ENCODE measurements around the gene PTPN7.
A peak's percentile ranks its signal among the peaks of the same experiment; 100 is the strongest.
"Not testable (repeated sequence)": the region's sequence is repeated elsewhere in the genome, so short reads cannot be mapped to it uniquely, and the experiment has no call there.

Gene PTPN7

GRCh38 chr1:202127836-202128622, 32.4 kb downstream of the PTPN7 start:
- no peak for DNase-seq

DNA sequence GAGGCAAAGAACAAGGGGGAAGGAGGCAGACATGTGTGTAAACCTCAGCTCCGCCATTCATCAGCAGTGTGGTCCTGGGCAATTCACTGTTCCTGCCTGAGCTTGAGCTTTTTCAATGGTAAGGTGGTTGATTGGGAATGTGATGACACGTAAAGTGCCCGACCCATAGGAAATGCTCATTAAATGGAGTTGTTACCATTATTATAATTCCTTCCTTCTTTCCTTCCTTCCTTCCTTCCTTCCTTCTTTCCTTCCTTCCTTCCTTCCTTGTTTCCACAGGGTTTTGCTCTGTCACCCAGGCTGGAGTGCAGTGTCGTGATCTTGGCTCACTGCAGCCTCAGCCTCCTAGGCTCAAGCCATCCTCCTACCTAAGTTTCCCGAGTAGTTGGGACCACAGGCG, 33.3 kb downstream of the PTPN7 start:
- DNase-seq, result no peak

GRCh38 chr1:202126426-202126825, 34.0 kb downstream of the PTPN7 start:
- DNase-seq, result no peak

GRCh38 chr1:202125611-202126010, 34.8 kb downstream of the PTPN7 start:
- no peak for DNase-seq

GRCh38 chr1:202124142-202124541, 36.3 kb downstream of the PTPN7 start:
- DNase-seq, result no peak

DNA sequence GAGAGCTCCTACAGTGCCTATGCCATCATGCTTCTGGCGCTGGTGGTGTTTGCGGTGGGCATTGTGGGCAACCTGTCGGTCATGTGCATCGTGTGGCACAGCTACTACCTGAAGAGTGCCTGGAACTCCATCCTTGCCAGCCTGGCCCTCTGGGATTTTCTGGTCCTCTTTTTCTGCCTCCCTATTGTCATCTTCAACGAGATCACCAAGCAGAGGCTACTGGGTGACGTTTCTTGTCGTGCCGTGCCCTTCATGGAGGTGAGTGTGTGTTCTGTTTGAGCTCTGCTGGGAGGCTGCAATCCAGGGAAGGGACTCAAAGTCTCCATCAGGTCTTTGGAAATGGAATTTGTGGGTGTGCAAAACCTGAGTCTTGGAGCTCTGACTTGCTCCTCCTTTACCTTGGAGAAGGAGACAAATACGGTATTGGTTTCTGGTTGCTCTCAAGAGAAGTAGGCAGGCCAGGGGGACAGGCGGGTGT, 37.0 kb downstream of the PTPN7 start:
- DNase-seq, result no peak

GRCh38 chr1:202122639-202123335, 37.6 kb downstream of the PTPN7 start, which contains the start of gene GPR37L1:
GPR37L1 (plus strand) TSS chr1:202122917; CDS start chr1:202122964, 47 bp downstream.
- DNase-seq, result no peak

GRCh38 chr1:202121006-202121405, 39.4 kb downstream of the PTPN7 start:
- DNase-seq, result no peak

- no peak for DNase-seq
These were observed 42.5 kb downstream of the PTPN7 start for GRCh38 chr1:202117898-202118371.

GRCh38 chr1:202116287-202116686, 44.1 kb downstream of the PTPN7 start:
- no peak for DNase-seq

- DNase-seq, result no peak
These were observed 46.6 kb downstream of the PTPN7 start for GRCh38 chr1:202113690-202114300.

DNA sequence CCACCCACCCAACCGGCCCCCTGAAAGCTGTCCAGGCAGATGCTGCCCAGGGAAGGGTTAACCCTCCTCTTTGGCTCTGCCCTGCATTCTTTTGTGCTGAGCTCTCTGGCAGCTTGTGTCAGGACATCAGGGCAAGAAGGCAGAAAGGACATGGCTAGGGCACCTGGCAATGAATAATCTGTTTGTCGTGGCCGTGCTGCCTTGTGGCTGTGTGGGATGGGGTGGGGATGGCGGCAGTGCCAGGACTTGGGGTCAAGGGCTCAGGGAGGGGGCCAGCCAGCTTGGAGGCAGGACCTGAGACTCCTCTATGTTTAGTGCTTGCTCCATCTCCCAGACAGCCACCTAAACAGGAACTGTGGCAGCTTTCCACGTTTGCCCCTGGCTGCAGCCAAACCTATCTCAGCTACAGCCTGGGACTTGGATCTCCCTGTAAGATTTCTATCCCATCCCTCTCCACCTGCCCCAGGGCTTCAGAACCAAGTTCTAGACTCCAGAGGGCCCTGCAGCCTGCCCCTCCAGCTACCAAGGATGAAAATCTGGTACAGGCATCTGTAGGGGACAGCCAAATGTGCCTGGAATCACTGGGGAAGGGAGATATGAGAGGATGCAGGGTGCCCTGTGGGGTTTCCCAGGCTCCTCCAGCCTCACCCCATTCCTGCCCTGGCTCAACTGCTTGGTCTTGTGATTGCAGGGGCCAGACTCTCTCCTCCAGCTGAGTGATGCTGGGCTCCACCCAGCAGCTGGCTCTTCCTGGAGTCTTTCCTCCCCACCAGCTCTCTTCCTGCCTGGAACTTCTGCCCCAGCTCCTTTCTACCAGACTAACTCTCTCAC, 47.3 kb downstream of the PTPN7 start:
- DNase-seq, result no peak

DNA sequence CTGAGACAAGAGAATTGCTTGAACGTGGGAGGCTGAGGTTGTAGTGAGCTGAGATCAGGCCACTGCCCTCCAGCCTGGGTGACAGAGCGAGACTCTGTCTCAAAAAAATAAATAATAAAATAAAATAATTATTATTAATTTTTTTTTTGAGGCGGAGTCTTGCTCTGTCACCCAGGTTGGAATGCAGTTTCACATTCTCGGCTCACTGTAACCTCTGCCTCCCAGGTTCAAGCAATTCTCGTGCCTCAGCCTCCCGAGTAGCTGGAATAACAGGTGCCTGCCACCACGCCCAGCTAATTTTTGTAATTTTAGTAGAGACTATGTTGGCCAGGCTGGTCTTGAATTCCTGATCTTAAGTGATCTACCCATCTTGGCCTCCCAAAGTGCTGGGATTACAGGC, 48.8 kb downstream of the PTPN7 start:
- DNase-seq, result not testable (repeated sequence)

GRCh38 chr1:202110977-202111376, 49.4 kb downstream of the PTPN7 start:
- DNase-seq, result no peak

- peak; percentile 79 for DNase-seq
These were observed 52.3 kb downstream of the PTPN7 start for GRCh38 chr1:202107801-202108731.

- DNase-seq, result peak; percentile 92
These were observed 53.1 kb downstream of the PTPN7 start for GRCh38 chr1:202107321-202107761.

DNA sequence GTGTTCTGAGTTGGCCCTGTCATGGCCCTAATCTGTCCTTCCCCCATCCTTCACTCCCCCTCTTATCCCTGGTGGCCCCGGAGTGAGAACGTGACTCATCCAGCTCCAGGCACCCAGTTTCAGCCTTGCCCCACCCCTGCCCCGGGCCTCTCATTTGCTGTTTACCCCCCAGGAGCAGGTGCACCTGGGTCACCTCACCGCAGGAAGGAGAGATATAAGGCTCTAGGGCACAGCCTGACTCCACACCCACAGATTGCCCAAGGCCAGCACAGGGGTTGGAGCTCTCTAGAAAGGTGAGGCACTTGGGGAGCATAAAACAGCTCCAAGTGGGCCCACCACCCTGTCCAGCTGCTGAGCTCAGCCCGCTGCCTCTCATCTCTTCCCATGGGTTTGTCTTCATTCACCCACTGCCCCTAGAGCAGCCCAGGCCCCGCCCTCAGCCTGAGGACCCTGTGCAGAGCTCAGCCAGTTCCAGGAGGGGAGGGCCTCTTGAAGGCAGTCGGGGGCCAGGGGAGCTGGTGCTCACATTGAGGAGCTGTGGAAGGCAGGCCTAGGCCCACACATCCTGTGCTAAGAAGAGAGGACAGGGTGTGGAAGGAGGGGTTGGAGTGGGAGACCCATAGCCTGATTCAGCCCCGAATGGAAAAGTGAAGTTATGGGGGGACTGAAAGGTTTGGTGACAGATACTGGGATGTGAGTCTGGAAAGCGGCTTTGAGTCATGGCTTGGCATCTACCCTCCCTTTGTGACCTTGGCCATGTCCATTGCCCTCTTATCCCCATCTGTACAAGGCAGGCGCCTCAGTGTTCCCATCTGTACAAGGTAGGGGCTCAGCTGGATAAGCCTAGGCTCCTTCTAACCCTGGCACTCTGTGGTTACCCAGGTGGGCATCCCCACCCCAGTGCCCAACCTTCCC, 53.8 kb downstream of the PTPN7 start:
- peak; percentile 63 for DNase-seq

DNA sequence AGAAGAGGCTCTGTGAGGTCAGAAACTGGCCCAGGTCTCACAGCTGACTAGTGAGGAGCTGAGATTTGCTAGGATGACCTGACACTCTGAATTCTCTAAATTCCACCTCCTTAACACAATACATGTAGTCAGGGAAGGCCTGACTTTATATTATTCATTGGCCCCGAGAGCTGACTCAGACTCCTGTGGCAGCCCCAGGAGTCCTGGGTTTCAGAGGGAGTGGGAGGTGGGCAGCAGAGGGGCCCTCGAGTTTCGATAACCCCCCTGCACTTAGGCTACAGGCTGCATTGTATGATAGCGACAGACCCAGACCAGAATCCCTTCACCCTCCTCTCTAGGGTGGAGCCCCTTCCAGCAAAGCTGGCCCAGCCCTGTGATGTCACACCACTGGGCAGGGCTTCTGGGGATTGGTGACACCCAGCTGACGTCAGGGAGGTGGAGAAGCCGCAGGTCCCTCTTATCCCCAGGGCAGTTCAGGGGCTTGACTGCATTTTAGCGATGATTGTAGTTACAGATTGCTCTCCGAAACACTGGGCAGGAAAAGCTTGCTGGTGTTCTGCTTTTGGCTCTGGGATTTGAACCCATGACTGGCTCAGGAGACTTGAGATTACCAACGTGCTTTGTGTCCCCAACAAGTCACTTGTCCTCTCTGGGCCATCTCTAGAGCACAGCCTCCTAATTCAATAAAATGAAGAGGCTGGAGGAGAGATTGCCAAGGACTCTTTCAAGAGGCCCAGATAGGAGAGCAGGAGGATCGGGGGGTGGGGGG, 54.6 kb downstream of the PTPN7 start:
- DNase-seq, result no peak

DNA sequence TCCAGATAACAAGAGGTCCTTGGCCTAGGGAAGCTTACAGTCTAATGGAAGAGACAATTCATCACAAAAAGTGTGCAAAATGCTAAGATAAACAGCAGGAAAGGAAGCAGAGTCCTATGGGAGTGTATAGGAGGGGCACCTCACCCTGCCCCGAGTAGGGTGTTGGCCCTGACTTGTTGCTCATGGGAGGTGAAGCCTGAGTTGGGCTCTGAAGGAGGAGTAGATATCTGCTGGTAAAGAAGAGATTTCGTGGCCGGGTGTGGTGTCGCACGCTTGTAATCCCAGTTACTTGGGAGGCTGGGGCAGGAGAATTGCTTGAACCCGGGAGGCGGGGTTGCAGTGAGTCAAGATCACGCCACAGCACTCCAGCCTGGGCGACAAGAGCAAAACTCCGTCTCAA, 56.3 kb downstream of the PTPN7 start:
- DNase-seq, result no peak
